NCI-H82 treated with DMSO at 0.1 percent for 48 hours (cell line): ENCODE data around the gene APOL5.
"Not testable (repeated sequence)": the region's sequence is repeated elsewhere in the genome, so short reads cannot be mapped to it uniquely, and the experiment has no call there.

ENCODE experiments used
- DNase-seq: peaks from one replicate; lab custom pipeline; 2025; ENCODE audit not compliant: unreplicated experiment; lab: John Stamatoyannopoulos, UW

APOL5 gene

DNA sequence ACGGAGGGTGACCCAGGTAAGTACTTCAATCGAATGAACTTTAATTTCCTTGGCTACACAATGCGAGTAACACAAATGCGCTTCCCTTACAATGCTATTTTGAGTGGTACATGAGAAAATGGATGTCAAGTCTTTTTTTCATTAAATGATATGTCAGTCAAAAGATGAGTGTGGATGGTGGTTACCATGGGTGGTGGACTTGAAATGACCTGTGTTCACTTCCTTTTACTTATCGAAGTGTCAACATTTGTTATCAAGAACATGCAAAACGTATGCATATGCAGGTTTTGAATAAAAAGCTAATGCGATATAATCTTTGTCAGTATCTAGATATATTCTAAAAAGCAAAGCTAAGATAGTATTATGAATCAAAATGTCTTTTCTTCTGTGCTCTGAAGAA lies 8.8 kb upstream of the APOL5 start:
- DNase-seq, result no peak

DNA sequence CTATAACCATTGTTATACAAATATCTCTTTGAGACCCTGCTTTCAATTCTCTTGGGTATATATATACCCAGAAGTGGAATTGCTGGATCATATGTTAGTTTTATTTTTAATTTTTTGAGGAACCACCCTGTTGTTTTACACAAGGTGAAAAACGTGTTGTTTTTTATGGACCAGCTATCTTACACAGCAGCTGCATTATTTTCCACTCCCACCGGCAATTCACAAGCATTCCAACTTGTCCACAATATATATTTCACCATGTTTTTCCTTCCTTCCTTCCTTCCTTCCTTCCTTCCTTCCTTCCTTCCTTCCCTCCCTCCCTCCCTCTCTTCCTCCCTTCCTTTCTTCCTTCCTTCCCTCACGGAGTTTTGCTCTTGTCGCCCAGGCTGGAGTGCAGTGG lies 6.3 kb upstream of the APOL5 start:
- DNase-seq, result no peak

DNA sequence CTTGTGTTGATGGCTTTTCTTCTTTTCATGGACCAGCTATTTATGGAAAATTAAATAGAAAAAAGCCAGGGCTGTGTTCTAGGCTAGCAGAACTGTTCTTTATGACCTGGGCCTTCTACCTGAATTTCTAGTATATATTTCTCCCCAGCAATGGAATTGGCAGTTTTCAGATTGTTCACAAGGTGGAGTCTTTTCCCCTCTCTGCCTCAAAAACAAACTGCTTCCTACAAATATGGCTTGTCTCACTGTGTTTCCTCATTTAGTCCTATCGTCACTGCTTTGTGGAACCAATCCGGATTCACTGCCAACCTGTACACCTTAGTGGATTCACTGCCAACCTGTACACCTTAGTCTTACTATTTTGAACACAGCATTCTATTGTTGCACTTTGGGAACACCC lies 5.0 kb upstream of the APOL5 start:
- DNase-seq, result no peak

DNA sequence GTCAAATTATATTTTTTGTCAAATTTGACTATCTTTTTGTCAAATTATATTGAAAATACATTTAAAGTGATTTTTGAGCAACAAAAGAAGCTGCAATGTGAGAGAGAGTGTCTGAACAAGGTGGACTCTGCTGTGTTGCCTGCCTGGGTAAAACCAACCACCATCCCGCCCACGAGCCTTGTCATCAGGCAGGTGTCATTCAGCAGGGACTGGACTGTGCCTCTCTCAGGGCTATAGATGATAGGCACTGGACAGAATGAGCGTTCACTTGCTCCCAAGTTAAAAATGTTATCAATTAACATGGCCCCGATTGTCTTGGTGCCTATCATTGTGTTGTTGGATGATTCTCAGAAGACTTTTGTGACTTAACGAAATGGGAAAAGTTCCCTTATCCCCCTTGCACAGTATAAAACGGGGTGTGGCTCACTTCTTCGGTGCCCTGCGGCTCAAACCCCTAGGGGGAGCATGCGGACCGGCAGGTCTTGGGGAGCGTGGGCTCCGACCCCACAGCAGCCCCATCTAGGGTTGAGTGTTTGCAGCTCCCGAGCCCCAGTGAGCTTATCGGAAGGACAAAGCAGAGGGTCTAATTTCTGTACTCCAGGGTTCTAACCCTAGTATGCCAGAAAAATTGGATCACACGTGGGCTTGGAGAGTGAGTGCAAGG lies 1.7 kb downstream of the APOL5 start:
- DNase-seq, result no peak

DNA sequence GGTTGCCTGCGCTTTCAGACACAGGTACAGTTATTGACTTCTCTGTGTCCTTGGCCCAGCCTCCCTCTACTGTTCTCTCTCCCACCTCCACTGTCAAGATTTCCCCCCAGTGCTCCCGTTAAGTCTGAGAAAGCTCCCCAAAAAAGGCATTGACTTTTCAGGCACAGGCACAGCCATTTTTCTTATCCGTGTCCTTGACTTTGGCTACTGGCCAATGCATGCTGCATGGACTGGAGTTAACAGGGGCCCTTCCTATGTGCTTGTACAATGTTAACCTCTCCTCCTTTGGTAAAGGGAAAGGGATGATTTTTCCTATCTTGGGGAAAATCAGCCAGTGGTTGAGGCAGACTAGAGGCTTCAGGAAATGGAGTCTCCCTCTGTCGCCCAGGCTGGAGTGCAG lies 4.3 kb downstream of the APOL5 start:
- DNase-seq, result no peak

DNA sequence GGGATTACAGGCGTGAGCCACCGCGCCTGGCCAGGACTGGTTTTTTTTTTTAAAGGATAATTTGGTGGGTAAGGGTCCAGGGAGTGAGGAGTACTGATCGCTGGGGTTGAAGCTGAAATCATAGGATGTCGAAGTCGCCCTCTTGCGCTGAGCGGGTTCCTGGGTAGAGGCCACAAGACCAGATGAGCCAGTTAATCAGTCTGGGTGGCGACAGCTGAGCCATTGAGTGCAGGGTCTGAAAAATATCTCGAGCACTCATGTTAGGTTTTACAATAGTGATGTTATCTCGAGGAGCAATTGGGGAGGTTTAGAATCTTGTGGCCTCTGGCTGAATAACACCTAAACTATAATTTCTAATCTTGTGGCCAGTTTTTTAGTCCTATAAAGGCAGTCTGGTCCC lies 7.8 kb downstream of the APOL5 start:
- no peak for DNase-seq

DNA sequence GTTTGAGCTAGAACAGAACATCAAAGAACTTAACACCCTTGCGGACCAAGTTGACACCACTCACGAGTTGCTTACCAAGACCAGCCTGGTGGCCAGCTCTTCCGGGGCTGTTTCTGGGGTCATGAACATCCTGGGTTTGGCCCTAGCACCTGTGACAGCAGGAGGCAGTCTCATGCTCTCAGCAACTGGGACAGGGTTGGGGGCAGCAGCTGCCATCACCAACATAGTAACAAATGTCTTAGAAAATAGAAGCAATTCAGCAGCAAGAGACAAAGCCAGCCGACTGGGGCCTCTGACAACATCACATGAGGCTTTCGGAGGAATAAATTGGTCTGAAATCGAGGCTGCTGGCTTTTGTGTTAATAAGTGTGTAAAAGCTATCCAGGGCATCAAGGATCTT lies 8.7 kb downstream of the APOL5 start:
- DNase-seq, result no peak

DNA sequence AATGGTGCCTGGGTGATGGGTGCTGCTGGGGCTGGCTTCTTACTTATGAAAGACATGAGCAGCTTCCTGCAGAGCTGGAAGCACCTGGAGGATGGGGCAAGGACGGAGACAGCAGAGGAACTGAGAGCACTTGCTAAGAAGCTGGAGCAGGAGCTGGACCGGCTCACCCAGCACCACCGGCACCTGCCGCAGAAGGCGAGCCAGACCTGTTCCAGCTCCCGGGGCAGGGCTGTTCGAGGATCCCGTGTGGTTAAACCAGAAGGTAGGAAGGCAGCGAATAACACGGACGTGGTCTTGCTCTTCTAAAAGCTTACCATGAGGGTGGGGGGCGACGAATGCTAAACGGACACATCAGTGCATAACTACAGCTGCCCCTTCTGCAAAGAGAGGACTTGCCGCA lies 9.3 kb downstream of the APOL5 start:
- no peak for DNase-seq

DNA sequence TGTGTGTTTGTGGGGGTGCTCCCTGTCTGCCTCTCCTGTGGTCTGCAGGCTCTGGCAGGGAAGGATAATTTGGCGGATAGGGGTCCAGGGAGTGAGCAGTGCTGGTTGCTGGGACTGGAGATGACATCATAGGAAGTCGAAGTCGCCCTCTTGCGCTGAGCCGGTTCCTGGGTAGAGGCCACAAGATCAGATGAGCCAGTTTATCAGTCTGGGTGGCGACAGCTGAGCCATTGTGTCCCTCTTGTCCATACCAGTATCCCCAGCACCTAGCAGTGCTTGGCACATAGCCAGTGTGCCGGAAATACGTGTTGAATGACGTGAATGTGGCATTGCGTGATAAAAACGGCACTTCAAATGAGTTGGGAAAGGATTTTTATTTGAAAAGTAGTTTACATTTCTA lies 9.8 kb downstream of the APOL5 start:
- no peak for DNase-seq

DNA sequence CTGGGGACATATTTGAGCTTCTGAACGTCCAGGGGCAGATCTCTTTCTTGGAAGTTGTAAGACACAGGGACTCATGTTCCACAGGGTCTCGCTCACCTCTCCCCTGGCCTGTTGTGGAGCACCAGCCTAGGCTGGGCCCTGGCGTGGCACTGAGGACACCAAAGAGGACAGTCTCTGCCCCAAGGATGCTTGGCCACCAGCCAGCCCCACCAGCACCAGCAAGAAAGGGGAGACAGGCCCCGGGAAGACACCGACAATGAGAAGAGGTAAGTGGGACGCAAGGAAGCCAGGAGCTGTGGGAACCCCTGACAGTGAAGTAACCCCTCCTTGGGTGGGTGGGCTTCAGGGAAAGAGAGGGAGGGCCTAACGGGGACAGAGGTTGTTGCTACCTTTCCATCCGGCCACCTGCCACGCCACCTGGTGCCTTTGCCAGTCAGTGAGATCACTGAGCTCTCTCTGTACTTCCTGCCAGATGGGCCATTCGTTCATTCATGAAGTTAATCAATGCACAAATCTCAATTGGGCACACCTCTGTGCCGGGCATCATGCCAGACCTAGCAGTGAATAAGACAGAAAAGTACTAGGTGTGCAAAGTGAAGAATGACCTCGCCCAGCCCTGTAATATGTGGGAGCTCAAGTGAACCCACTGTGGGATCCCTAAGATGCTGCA lies 11.1 kb downstream of the APOL5 start:
- no peak for DNase-seq

DNA sequence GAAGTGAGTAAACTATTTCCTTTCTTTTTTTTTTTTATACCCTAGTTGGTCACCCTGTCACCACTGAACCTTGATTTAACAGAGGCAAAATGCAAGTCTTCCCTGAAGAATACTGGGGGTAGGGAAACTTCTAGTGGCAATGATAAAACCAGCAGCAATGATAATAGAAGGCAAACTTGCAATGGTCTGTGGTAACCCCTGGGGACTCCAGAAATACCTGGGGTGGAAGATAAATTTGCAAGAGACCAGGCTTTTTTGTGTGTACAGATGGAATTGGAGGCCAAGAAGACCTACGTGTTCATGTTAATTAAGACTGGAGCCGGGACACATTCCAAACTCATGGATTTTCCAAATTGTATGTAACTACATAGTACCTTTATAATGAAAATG lies 11.6 kb downstream of the APOL5 start:
- DNase-seq, result no peak

DNA sequence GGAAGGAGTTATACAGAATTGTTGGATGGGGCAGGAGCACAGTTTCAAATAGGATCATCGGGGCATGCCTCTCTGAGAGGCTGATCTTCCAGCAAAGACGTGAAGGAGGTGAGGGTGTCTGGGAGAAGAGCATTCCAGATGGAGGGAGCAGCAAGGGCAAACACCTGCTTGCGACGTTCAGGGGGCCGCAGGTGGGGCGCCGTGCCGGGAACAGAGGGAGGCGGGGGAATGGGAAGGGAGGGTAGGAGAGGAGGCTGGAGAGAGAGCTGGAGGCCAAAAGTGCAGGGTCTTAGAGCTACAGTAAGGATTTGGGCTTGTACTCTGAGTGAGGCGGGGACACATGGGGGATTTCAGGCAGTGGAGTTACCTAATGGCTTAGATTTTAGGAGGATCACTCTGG lies 13.6 kb downstream of the APOL5 start:
- DNase-seq, result no peak

DNA sequence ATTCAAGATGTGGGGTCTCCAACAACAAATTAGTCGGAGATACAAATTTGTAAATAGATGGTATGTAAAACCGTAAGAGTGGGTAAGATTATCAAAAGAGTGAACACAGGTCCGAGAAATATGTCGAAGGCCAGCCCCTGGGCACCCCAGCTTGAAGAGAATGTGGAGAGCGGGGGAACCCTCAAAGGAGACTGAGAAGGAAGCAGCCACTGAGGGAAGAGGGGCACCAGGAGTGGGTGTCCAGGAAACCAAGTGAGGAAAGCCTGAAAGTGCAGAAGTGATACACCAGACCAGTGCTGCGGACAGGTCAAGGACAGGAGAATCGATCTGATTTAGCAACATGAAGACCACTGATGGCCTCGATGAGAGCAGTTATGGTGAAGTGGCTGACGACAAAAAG lies 14.4 kb downstream of the APOL5 start:
- no peak for DNase-seq

DNA sequence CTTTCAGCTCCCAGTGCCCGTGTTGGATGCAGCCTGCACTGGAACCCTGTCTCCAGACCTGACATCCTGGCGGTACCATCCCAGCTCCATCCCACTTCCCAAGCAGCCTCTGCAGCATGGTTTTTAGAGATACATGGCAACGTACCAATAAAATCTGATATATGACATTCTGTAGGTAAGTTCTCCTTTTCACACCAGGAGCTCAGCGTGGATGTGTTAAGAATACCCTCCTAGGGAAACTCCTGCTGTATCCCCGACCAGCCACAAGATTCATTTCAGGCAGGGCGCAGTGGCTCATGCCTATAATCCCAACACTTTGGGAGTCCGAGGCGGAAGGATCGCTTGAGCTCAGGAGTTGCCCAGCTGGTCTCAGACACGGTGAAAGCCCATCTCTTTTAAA lies 15.4 kb downstream of the APOL5 start:
- no peak for DNase-seq

DNA sequence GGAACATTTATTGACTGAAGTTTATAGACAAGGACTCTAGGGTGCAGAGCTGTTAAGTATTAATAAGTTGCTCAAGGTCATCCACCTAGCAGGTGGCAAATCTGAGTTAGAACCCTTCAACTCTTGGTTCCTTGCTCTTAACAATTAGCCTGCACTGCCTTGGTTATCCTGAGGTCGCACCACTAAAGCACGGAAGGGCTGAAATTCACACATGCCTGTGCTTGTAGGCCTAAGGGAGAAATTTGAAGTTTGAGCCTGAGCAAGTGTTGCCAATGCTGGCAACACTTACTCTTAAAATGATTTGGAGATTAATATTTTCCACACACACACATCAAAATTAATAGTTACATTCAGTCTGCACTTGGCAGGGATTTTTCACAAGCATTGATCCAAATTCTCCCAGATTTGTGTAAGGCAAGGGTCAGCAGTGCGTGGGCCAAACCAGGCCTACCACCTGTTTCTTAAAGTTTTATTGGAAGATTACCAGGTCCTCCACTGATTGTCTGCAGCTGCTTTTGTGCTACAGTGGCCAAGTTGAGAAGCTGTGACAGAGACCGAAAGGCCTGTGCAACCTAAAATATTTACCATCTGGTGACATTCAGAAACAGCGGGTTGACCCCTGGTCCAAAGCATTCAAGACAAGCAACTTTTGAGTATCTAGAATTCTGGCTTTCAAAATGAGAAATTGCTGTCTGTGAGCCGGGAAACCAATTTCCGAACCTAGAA lies 16.3 kb downstream of the APOL5 start:
- DNase-seq, result no peak

DNA sequence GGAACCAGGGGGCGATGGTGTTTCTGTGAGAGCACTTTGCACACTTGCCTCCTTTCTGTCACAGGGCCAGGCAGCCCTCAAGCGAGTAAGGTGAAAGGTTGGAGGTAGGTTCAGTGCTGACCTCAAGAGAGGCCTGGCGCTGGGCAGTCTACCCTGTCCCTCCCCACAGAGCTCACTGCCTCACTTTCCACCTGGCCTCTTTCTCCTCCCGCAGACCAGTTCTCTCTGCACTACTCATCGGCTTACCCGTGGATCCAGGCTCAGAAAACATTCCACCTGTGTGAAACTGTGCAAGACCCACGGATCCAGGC lies 16.8 kb downstream of the APOL5 start:
- DNase-seq, result no peak

DNA sequence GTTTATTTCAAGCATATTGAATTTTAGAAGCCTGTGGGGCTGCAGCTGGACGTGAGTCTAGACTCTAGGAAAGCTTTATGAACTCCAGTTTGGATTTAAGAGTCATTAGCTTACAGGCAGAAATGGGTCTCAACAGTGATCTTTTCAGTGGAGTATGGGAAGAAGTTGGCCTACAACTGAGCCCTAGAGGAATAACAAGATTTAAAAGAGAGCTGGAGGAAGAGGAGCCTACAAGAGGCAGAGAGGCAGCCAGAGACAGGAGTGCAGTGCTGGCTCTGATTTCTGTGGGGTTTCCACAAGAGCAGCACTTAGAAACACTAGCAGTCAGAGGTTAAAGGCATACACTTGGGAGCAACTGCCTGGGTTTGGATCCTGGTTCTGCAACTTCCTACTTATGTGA lies 17.9 kb downstream of the APOL5 start:
- DNase-seq, result no peak

DNA sequence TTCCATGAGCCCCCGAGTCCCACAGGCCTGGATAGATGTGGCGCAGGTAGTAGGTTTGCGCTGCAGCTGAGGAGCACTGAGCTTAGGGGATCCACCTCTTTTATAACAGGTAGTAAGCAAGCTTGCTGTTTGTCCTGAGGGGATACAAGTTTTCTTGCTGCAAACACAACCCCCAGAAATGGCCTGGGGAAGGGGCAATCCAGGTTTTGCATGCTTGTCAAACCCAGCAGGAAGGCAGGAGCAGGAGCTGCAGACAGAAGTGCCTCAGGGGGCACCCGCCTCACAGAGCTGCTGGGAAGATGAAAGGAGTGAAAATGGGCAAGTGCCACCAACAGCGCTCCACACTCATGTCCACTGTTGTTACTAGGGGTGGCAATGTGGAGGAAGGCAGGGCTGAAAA lies 18.5 kb downstream of the APOL5 start:
- no peak for DNase-seq

DNA sequence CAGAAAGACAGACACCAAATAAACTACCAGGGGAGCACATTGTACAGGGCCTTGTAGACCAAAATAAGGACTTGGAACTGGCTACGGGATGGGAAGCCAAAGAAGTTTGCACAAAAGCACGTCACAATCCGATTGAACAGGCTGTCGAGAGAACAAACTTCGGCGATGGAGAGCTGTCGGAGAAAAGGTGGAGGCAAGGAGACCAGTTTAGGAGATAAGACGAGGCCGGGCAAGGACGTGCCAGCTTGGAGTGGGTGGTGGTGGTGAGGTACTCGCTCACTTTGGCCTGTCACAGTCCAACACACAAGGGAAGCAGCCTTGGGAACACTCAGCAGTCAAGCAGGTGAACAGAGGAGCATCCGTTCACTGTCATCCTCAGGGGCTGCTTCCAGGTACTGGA lies 19.0 kb downstream of the APOL5 start:
- DNase-seq, result no peak

DNA sequence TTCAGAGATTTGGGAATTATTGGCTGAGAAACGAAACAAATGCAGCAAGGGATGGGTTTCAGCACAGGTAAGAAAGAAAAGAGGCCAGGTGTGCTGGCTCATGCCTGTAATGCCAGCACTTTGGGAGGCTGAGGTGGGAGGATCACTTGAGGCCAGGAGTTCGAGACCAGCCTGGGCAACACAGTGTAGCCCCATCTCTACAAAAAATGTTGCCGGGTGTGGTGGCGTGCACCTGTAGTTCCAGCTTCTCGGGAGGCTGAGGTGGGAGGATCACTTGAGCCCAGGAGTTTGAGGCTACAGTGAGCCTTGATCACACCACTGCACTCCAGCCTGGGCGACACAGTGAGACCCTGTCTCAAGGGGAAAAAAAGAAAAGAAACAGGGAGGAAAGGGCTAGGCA lies 20.2 kb downstream of the APOL5 start:
- not testable (repeated sequence) for DNase-seq

DNA sequence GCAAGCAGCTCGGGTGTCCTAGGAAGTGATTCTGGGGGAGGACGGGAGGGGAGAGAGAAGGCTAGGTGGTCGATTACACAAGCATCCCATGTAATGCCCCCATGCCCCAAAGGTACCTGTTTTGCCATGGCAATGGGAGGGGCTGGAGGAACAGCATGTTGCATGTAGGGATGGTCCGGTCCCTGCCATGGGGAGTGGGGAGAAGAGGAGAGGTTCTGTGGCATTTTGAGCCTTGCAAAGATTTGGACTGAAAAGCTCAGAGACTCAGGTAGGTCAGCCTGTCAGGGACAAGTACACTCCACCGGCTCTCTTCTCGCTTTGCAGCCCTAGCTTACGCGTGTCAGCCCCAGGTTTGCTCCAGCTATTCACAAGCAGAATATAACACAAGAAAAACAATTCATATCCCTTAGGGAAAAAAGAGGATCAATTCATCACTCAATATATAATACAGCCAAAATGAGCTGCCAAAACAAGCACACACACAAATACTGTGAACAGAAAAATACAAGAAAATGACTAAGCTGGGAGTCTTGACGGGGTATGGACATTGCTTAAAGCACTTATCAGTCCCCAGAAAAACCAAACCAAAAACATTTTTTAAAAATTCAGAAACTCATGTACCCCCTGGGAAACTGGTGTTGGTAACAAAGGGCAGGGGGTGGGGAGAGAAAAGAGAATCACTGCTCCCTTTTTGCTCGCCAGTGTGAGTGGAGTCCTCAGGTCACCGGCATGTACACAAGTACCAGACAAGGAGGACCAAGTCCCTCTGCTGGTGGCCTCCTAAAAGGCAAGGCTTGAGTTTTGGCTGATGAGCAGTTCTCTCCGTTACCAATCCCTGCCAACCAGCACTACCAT lies 21.6 kb downstream of the APOL5 start:
- DNase-seq, result no peak

DNA sequence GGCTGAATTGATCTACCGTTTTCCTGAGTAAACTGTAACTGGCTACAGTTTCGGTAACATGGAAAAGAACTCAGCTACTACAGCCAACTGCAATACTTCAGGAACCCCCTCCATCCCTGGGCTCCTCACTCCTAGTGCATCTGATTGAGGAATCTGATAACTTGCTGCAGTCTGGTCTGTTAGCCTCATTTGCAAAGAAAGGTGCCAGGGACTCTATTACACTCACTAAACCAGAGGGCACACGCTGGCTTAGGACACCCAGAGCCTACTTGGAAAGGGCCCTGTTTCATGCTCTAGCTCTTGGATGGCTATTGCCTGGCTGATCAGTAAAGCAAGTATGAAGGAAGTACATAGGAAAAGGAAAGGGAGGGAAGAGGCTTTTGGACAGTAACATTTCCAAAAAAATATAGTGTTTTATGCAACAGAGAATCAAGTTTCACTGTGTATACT lies 22.3 kb downstream of the APOL5 start:
- DNase-seq, result no peak
